HG03280 (cell line): ENCODE data around the gene ACOT7.
"Not testable (repeated sequence)": the region's sequence is repeated elsewhere in the genome, so short reads cannot be mapped to it uniquely, and the experiment has no call there.

Experiments
- ATAC-seq: cut with Tn5 transposase; IDR thresholded peaks from one replicate; pipeline ENCODE4 v1.9.1; 2021; ENCODE audit warnings: mild to moderate bottlenecking, moderate library complexity; ENCODE audit not compliant: unreplicated experiment

The ACOT7 gene

GRCh38 chr1:6401673-6402072 is 8.1 kb upstream of the ACOT7 start:
- ATAC-seq = no peak

- ATAC-seq = no peak
Observed at GRCh38 chr1:6399294-6399693, 5.7 kb upstream of the ACOT7 start.

- no peak for ATAC-seq
Observed at GRCh38 chr1:6397844-6398441, 4.4 kb upstream of the ACOT7 start.

GRCh38 chr1:6396998-6397397 is 3.4 kb upstream of the ACOT7 start:
- ATAC-seq = no peak

GRCh38 chr1:6395781-6396244 is 2.2 kb upstream of the ACOT7 start:
- not testable (repeated sequence) for ATAC-seq

- ATAC-seq = not testable (repeated sequence)
Observed at GRCh38 chr1:6395130-6395529, 1.6 kb upstream of the ACOT7 start.

- peak; percentile 8 for ATAC-seq
Observed at GRCh38 chr1:6392809-6393399, 663 bp downstream of the ACOT7 start.

- no peak for ATAC-seq
Observed at GRCh38 chr1:6391951-6392808, 1.4 kb downstream of the ACOT7 start.

GRCh38 chr1:6389971-6390370 is 3.6 kb downstream of the ACOT7 start:
- no peak for ATAC-seq

GRCh38 chr1:6386371-6386949 is 7.1 kb downstream of the ACOT7 start:
- no peak for ATAC-seq

GRCh38 chr1:6385488-6386191 is 7.9 kb downstream of the ACOT7 start:
- ATAC-seq = no peak

- ATAC-seq = no peak
Observed at GRCh38 chr1:6384962-6385361, 8.6 kb downstream of the ACOT7 start.

GRCh38 chr1:6384135-6384534 is 9.4 kb downstream of the ACOT7 start:
- no peak for ATAC-seq

- ATAC-seq = no peak
Observed at GRCh38 chr1:6380037-6380436, 13.5 kb downstream of the ACOT7 start.

GRCh38 chr1:6378096-6378746 is 15.3 kb downstream of the ACOT7 start:
- ATAC-seq = no peak

GRCh38 chr1:6373961-6374720 is 19.4 kb downstream of the ACOT7 start:
- no peak for ATAC-seq

- not testable (repeated sequence) for ATAC-seq
Observed at GRCh38 chr1:6372236-6372635, 21.3 kb downstream of the ACOT7 start.

GRCh38 chr1:6370006-6370405 is 23.6 kb downstream of the ACOT7 start:
- no peak for ATAC-seq

GRCh38 chr1:6367381-6368012 is 26.1 kb downstream of the ACOT7 start:
- no peak for ATAC-seq
